ENCODE measurements around the gene CALN1.

DNA sequence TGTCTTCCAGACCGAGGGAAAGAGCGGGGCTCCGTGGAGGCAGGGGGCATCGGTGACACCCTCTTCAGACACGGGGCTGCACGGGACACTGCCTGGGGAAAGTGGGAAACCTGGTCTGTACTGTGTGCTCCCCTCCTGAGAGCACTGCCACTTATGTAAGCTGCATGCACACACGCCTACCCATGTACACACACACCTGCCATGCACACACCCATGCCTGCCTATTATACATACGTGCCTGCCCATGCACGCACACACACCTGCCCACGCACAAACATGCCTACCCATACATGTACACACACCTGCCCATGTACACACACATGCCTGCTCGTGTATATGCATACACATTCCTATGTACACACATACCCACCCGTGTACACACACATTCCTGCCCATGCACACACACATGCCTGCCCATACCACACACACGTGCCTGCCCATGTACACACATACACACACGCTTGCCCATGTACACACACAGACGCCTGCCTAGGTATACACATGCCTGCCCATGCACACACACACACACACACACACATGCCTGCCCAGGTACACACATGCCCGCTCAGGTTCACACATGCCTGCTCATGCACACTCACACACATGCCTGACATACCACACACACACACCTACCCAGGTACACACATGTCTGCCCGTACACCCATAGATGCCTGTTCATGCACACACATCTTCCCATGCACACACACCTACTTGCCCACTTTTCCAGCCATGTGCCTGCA, 35.5 kb upstream of the CALN1 start:
- TF ChIP-seq, protein P1, sequence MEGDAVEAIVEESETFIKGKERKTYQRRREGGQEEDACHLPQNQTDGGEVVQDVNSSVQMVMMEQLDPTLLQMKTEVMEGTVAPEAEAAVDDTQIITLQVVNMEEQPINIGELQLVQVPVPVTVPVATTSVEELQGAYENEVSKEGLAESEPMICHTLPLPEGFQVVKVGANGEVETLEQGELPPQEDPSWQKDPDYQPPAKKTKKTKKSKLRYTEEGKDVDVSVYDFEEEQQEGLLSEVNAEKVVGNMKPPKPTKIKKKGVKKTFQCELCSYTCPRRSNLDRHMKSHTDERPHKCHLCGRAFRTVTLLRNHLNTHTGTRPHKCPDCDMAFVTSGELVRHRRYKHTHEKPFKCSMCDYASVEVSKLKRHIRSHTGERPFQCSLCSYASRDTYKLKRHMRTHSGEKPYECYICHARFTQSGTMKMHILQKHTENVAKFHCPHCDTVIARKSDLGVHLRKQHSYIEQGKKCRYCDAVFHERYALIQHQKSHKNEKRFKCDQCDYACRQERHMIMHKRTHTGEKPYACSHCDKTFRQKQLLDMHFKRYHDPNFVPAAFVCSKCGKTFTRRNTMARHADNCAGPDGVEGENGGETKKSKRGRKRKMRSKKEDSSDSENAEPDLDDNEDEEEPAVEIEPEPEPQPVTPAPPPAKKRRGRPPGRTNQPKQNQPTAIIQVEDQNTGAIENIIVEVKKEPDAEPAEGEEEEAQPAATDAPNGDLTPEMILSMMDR (IDR thresholded peaks at IDR 0.05): no peak
- no peak for TF ChIP-seq POLR2A (IDR thresholded peaks at IDR 0.05)
